ENCODE results near the gene RPS19.
"Not testable (repeated sequence)": the region's sequence is repeated elsewhere in the genome, so short reads cannot be mapped to it uniquely, and the experiment has no call there.

Gene RPS19

DNA sequence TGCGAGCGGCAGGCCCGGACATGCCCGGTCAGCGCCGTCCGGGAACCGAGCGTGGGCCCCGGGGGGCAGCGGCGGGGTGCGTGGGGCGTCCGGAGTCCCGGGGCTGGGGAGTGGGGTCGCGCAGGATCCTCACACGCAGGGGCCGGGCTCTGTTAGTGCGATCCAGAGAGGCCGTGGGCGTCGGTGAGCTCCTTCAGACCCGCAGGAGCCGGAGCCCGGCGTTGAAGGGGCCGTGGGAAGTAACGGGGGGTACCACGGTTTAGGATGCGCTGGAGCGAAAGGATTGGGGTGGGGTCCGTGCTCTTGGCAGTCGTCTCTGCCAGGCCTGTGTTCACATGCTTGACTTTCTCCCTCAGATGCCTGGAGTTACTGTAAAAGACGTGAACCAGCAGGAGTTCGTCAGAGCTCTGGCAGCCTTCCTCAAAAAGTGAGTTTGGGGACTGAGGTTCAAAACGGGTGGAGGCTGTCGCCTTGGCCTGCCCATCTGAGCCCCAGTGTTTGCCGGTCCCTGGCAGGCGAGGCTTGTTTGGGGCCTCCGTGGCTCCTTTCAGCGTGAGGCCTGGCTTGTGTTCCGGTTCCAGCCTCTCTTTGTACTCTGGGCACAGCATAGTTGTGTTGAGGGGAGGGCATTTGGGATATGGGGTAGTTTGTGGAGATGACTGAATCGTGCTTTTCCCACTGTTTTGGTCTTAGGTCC lies 512 bp downstream of the RPS19 start:
- DNase-seq = peak; percentile 46

DNA sequence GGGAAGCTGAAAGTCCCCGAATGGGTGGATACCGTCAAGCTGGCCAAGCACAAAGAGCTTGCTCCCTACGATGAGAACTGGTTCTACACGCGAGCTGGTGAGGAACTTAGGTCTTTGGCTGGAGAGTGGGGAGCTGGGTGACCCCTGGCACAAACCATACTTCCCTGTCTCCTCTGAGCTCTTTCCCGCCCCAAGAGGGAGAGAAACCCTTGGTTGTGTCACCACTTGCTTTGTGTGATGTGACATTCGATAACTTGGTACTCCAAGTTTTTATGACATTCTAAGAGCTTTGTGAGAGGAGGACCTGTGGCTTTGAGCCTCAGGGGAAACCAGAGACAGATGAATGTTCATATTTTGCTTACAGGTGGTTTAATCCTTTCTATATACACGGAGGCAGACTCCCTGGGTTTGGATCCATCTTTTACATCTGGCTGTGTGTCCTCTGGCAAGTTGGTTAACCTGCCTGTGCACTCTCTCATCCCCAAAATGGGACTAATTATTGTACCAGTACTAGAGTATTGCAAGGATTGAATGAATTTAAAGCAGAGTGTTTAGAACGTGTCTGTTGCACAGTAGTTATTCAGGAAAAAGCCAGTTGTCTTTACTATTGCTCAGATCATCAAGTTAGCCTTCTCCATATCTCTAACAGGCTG lies 1.2 kb downstream of the RPS19 start:
- no peak for DNase-seq

DNA sequence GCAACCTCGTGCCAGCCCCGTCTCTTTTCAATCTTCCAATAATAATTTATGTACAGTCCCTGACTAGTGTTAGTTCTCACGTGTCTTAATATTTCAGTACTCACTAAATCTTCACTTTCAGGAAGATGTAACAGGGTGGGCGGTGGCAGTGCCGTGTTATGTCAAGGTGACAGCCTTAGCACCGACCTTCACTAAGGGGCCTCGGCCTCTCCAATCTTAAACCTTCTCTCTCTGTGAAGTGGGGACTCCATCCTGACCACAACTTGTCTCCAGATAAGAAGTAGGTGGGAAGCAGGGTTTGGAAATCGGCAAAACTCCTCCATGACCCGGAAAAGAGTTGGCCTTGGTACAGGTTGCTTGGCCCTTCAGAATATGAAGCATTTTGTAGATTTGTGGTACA lies 1.8 kb downstream of the RPS19 start:
- no peak for DNase-seq

DNA sequence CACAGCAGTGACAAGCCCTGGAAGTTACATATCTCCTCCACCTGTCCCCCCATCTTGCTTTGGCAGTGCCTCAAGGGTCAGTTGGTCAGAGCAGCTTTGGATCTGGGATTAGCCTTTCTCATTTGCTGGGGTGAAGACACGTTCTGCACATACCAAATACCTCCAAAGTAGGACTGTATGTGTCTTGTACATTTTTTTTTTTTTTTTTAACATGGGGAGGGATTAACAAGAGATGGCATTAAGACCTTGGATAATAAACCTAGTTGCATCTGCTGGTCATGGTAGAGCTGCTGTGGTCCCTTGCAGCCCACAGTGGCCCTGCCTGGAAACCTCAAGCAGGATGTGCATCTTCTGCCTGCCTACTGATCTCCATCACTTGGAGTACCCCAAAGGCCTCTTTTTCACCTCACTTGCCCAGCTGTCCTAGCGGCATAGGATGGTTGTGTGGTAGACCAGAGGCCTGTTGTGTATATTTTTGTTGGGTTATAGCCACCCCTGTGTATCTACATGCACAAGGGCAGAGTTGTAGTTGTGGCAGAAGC lies 2.5 kb downstream of the RPS19 start:
- no peak for DNase-seq

DNA sequence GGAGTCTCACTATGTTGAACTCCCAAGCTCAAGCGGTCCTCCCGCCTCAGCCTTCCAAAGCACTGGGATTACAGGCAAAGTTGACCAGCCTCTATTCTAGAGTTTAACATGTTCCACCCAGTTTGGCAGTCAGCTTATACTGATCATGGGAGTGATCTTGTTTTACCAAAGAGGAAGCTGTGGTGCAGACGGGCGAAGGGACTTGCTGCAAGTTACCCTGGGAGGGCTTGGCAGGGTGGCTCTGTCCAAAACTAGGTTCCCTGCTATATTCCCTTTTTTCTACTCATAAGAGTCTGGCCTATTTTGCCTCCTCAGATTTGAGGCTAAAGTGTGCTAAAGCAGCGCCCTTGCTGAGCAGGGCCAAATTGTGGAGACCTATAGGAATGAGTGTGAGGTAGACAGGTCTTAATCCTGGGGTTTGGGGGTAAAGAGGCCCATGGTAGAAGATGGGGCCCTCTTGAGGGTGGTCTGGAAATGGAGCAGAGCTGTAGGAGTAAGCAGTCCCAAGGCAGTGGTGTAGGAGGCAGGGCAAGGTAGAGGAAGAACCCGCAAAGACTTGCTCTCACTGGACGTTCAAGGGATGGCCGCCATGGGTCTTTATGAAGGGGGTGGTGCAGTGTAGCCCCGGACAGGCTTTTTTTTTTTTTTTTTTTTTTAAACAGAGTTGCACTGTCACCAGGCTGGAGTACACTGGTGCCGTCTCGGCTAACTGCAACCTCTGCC lies 3.3 kb downstream of the RPS19 start:
- DNase-seq = no peak

DNA sequence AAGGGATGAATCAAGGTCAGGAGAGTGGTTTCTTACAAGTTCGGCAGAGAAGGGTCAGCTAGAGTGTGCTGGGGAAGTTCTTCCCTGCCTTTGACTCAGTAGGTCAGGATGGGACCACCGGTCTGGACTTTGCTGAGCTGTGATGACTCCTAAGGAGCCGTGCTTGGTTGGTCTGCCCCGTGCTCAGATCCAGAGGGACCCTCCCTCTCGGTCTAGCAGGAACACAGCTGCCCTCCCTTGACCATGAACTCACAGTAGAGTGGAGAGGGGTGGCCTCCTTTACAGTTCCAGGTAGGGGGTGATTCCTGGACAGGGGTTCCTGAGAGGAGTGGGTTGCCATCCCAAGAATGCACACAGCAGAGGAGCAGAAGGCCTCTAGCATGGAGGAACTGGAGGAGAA lies 4.3 kb downstream of the RPS19 start:
- no peak for DNase-seq

DNA sequence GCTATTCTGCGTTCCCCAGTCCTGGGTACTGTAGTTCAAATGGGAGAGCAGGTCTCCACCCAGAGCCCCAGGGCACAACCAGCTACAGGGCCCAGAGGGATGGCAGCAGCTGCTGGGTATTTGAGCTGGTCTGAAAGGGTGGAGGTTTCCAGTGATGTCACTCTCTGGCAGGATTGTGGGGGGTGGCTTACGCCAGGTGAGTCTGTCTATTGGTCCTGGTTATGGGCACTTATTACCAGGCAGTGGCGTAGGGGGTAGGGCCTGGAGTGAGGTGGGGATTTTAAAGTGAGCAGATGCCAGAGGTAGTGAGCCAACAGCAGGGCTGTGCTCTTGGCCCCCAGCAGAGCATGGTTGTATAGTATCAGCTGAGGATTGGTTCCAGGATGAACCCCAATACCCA lies 6.2 kb downstream of the RPS19 start:
- no peak for DNase-seq

DNA sequence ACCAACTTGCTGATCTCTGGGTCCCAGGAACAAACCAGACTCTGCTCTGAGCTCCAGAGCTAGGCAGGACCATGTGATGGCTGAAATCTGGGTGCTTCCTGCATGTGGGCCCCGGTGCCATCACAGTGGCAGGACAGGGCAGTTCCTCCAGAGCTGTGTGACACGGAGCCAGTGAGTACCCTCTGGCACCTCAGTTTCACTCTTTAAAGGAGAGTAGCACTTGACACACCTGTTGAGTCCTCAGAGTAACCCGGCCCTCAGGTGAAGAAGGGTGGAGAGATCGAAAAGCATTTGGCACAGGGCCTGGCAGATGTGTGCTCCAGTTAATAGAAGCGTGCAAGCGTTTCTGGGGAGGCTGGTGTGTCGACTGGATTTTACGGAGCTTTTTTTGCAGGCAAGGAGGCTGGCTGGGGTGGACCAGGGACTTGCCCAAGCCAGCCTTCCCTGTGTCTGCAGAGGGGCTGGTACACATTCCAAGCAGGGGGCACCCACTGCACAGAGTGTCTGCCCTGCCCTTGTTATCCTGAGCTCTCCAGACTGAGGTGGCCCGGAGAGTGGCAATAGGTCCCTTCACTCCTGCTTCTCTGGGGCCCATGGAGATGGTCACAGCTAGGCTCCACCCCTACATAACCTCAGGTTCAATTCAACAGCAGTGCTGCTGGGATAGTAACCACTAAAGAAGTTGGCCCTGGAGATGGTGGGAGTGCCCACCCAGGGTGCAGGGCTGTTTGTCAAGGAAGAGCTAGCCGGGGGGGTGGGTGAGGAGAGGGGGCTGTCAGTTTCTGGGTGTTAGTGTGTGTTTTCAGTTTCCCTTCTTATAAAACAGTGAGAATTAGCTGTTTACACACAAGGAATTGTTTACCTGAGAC lies 8.3 kb downstream of the RPS19 start:
- DNase-seq = no peak

DNA sequence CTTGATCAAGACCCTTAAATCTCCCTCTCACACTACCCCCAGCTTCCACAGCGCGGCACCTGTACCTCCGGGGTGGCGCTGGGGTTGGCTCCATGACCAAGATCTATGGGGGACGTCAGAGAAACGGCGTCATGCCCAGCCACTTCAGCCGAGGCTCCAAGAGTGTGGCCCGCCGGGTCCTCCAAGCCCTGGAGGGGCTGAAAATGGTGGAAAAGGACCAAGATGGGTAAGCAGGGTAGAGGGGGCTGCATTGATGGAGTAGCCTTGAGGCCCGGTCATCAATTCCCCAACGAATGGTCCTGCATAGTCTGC lies 8.9 kb downstream of the RPS19 start:
- no peak for DNase-seq

DNA sequence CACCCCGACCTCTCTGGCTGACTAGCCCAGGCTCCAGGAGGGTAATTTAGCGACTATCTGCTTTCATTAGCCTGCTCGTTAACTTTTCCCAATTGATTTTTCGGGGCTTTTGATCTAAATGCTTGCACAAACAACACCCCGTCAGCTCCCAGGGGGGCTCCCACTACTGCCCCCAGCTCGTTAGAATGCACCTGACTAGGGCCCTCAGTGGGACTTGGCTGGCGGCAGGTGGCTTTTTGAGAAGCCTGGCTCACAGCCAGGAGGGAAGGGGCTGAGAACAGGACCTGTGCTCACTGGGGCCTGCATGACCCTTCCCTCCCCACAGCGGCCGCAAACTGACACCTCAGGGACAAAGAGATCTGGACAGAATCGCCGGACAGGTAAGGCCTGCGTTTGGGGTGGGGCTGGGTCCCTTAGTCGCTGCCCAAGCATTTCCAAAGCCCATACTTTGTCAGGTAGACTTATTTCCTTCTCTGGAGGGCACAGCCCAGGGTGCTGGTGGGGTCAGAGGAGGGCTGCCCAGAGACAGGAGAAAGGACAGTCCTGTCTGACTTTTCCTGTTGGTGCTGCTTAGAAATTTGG lies 9.4 kb downstream of the RPS19 start:
- DNase-seq = no peak

DNA sequence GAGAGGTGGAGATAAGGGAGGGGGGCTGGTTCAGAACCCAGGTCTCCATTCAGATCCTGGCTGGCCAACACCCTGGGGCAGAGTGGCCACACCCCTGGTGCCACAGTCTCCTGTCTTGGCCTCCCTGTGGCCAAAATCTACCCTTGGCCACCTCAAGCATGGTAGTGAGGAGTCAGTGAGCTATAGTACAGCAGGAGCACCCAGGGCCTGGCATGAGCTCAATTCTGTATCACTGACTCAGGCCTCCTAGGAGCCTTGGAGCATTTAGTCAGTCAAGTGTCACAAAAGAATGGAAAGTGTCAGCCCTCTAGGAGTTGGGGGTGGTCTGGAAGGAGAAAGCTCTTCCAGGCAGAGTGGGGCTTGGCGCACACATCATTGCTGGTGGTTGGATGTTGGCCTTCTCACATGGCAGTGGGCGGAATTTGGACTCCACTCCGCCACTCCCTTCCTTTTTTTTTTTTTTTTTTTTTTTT lies 10.4 kb downstream of the RPS19 start:
- DNase-seq = no peak

DNA sequence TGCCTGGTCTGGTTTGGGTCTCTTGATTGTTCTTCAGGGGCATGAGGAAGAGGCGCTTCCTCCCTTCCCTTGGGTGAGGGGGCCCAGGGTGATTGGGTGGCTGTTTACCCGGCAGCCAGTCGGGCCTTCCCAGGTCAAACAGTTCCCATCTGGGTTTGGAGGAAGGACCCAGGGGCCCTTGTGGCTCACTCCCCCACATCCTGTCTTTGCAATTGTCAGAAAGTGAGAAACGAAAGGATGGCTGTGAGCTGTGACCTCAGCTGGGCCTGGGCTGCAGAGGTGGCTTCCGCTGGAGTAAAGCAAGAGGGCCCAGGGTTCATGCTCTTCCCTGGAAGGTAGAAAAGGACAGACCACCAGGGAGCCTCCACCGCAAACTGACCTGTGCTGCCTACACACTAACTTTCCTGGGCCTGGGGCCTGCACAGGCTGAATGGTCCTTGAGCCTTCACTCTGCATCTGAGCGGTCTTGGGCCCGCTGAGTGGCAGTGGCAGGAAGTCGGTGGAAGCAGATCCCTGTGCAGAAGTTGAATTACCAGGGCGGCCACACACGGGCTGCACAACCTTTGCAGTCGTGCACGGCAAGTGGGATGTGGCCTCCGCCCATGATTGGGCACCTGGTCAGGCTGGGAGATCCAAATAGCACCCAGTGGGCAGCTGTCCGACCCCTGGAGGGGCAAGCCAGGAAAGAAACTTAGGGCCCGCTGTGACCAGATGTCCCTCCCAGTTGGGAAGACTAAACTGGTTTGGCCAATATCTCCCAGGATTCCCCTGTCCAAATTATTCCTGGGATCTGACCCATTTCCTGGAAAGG lies 11.7 kb downstream of the RPS19 start:
- DNase-seq = peak; percentile 72

DNA sequence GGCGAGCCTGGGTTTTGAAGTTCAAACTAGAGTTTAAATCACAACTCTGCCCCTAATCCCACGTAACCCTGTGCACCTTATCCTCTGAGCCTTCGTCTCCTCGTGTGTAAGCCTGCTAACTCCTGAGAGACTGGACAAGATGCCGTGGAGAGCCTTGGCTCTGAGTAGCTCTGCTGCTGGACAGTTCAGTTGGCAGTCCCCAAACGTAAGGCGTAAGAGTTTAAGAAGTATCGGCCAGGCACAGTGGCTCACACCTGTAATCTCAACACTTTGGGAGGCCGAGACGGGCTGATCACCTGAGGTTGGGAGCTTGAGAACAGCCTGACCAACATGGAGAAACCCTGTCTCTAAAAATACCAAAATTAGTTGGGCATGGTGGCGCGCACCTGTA lies 12.3 kb downstream of the RPS19 start:
- no peak for DNase-seq

DNA sequence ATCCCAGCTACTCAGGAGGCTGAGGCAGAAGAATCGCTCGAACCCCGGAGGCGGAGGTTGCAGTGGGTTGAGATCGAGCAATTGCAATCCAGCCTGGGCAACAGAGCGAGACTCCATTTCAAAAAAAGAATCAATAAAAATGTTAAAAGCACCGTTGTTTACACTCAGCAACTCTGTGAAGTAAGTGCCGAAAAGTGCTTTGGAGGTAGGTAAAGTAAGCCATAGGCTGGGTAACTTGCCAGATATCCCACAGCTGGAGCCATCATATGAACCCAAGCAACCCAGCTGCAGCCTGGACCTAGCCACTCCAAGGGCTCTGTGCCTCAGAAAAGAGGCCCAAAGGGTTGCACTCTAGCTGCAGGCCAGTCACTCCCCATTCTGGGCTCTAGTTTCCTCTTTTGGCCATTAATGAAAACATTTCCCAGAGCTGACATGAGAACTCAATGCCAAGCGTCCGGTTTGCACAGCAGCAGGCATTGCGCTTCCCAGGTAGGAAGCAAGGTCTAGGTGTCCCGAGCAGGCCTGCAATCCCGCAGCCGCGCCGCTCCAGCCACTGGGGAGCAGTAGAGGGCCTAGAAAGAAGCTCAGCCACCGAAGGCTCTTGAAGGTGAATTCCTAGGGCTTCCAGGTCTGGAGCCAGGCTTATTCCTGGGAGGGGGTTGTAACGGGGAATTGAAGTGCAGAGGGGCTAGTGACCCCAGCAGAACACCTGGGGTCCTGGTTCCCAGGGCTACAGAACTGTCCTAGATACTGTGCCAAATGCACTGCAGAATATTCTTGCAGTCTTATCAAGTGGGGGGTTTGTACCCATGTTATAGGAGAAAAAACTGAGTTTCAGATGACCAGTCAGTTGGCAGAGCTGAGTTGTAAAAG lies 13.0 kb downstream of the RPS19 start:
- DNase-seq = peak; percentile 75

DNA sequence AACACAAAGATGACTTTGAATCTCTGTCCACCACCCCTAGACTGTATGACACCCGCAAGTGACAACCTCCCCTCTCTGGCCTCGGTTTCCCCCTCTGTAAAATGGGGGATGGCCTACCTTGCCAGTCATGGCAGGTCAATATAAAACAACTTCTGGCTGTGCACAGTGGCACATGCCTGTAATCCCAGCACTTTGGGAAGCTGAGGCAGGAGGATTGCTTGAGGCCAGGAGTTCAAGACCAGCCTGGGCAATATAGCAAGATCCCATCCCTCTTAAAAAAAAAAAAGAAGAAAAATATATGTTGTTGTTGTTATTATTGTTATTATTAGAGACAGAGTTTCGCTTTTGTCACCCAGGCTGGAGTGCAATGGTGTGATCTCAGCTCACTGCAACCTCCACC lies 15.9 kb downstream of the RPS19 start:
- not testable (repeated sequence) for DNase-seq

DNA sequence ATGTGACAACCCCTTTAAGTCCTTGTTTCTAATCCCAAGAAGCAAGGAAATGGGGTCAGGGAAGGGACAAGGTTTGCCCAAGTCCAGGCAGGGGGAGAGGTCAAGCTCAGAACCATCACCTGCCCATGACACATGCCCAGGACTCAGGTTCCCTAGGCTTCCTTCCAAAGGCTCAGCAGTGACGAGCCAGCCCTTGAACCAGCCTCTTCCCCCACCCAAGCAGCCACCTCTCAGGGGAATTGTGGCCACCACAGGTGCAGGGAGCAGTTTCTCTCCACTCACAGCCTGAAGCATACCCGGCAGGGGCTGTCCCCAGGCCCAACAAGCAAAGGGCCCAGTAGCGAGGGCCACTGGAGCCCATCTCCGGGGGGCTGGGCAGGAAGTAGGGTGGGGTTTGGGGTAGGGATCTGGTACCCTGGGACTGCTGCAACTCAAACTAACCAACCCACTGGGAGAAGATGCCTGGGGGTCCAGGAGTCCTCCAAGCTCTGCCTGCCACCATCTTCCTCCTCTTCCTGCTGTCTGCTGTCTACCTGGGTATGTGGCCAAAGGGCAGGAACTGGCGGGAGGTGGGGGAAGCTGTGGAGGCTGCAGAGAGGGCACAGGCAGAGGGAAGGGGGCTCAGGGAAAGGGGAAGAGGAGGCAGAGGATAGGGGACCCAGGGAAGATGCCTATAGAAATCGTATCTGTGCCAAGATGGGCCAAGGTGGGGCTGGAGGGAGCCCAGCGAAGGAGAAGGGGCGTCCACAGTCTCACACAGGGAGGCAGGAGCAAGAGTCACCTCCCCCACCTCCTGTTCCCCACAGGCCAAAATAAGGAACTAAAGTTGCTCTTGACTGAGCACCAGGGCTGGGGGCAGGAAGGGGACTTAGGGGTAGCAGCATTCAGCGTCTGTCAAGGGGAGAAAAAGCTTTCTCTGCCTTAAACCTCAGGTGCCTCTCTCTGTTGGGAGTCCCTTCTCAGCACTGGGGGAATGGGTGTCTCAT lies 17.1 kb downstream of the RPS19 start, which contains the start of gene CD79A:
Gene CD79A, plus strand, starts transcription at position 433 of the 986 bp plus-strand sequence. Its CDS starts 26 bp downstream, at position 459.
- DNase-seq = no peak

DNA sequence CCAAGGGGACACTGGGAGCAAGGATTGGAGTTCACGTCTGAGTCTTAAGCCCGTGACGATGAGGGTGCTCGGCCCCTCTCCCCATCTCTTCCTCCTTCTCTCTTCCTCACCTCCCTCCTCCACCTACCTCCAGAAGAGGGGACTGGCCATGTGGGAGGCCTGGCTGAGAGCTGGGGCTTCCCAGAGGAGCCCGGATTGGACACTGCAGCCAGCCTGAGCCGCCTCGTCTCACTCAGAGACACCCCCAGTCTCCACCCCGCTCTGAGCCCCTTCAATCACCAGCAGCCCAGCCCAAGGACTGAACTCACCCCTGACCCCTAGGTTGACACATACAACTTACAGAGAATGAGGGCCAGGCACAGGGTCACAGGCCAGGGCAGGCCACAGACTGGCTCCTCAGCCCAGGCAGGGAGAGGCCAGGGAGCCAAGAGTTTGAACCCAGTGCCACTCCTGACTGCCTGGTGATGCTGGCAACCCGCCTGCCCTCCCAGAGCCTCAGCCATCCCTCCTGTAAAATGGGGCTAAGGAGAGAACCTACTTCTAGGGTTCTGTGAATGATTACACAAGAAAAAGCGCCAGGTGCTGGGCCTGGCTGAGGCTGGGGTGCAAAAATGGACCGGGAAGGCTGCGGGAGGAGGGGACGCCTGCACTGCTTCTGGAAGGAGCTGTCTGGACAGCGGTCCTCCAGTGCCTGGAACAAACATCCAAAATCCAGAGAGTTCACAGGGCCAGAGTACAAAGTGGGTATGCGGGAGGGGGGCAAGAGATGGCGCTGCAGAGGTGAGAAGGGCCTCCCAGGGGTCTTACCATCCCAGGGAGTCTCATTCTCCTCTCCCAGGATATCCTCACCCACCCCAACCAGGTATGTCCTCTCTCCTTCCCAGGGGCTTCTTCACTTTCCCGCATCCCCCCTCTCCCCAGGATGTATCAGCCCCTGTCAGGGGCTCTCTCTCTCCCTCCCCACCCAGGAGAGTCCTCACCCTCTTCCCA lies 18.2 kb downstream of the RPS19 start:
- no peak for DNase-seq

DNA sequence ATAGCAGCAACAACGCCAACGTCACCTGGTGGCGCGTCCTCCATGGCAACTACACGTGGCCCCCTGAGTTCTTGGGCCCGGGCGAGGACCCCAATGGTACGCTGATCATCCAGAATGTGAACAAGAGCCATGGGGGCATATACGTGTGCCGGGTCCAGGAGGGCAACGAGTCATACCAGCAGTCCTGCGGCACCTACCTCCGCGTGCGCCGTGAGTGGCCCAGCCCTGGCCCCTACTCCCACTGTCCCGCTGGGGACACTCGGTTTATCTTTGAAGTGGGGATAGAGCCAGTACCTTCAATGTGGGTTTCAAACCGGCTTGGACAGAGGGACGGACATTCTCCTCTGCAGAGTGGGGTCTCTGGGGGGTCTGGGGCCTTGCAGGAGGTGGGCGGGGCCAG lies 19.0 kb downstream of the RPS19 start:
- DNase-seq = no peak

All from stimulated activated CD4-positive, alpha-beta T cell treated with anti-CD3 and anti-CD28 coated beads, Interleukin-4, amount 100 ng/mL, for 24 hours (primary cell).